ENCODE data around the gene TMEM14A. TPM values are rescaled to one million over a fixed set of nuclear protein-coding genes. Genes with fewer than 3 reads are reported as not detected.

Gene TMEM14A
- polyA plus RNA-seq, 1 donor from 2014 or later: 326 TPM

DNA sequence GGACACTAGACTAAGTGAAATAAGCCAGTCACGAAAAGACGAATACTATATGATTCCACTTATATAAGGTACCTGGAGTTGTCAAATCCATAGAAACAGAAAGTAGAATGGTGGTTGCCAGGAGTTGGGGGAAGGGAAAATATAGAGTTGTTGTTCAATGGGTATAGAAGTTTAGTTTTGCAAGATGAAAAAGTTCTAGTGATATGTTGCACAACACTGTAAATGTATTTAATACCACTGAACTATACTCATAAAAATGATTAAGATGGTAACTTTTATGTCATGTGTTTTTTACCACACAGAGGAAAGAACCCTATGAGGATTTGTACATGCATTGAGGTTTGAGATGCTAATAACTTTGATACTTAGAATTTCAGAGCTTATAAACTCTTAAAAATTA lies 48.1 kb upstream of the TMEM14A start:
- no peaks in the 10 kb centered on the region for H3K9me2 ChIP-seq (ENCODE audit: insufficient read depth, low read length)
- H3K9ac ChIP-seq (ENCODE audit: low read length): no peak overlapping the region
- H2AFZ ChIP-seq (ENCODE audit: low read depth, low read length): no peak overlapping the region
- no peak overlapping the region for H3K4me2 ChIP-seq (ENCODE audit: low read length)
- no peaks in the 10 kb centered on the region for H3K9me3 ChIP-seq (ENCODE audit: low read length)
- H3K27me3 ChIP-seq (ENCODE audit: insufficient read depth, low read depth, low read length): no peaks in the 10 kb centered on the region
- H3K79me2 ChIP-seq (replicated peaks; ENCODE audit: insufficient read depth, low read length): no peaks in the 10 kb centered on the region
- TF ChIP-seq, protein P1, sequence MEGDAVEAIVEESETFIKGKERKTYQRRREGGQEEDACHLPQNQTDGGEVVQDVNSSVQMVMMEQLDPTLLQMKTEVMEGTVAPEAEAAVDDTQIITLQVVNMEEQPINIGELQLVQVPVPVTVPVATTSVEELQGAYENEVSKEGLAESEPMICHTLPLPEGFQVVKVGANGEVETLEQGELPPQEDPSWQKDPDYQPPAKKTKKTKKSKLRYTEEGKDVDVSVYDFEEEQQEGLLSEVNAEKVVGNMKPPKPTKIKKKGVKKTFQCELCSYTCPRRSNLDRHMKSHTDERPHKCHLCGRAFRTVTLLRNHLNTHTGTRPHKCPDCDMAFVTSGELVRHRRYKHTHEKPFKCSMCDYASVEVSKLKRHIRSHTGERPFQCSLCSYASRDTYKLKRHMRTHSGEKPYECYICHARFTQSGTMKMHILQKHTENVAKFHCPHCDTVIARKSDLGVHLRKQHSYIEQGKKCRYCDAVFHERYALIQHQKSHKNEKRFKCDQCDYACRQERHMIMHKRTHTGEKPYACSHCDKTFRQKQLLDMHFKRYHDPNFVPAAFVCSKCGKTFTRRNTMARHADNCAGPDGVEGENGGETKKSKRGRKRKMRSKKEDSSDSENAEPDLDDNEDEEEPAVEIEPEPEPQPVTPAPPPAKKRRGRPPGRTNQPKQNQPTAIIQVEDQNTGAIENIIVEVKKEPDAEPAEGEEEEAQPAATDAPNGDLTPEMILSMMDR (IDR thresholded peaks at IDR 0.05; ENCODE audit: poor library complexity, severe bottlenecking): no peak
- no peak for TF ChIP-seq SMC3 (conservative IDR thresholded peaks at IDR 0.05; ENCODE audit: poor library complexity)
- TF ChIP-seq TAF1 (IDR thresholded peaks at IDR 0.05; ENCODE audit: low read depth): no peak
- TF ChIP-seq EZH2 (IDR thresholded peaks at IDR 0.05; ENCODE audit: borderline replicate concordance, insufficient read depth, low read length, poor library complexity, severe bottlenecking): no peak
- no peak for TF ChIP-seq POLR2AphosphoS5 (IDR thresholded peaks at IDR 0.05)
- no peak for TF ChIP-seq EP300 (conservative IDR thresholded peaks at IDR 0.05; ENCODE audit: poor library complexity, severe bottlenecking)
- no peak overlapping the region for H3K27ac ChIP-seq (ENCODE audit: low read length)
- no peak overlapping the region for H3K4me3 ChIP-seq (ENCODE audit: low read length)
- H3K36me3 ChIP-seq (ENCODE audit: insufficient read depth, low read length): no peaks in the 10 kb centered on the region
- no peaks in the 10 kb centered on the region for H4K20me1 ChIP-seq (ENCODE audit: insufficient read depth)
- H3F3A ChIP-seq (ENCODE audit: insufficient read depth, low read length, poor library complexity, severe bottlenecking): no peaks in the 10 kb centered on the region

DNA sequence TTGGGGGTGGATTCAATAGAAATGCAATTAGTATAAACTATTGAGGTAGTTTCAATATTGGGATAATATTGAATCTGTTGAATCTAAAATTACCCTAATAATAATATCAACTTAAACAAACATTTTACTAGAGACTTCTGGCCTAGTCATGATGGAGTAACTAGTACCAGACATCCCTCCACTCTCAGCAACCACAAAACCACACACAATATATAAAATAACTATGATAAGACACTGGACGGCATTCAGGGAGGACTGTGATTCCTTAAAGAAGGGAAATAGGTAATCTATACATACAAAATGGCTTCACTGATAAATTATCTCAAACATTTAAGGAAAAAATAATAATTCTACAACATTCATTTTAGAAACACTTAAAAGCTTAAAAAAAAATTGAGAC lies 38.9 kb upstream of the TMEM14A start:
- no peaks in the 10 kb centered on the region for H3F3A ChIP-seq (ENCODE audit: insufficient read depth, low read length, poor library complexity, severe bottlenecking)
- no peaks in the 10 kb centered on the region for H3K9me3 ChIP-seq (ENCODE audit: low read length)
- H3K36me3 ChIP-seq (ENCODE audit: insufficient read depth, low read length): no peaks in the 10 kb centered on the region
- no peak overlapping the region for H3K4me2 ChIP-seq (ENCODE audit: low read length)
- no peaks in the 10 kb centered on the region for H3K79me2 ChIP-seq (replicated peaks; ENCODE audit: insufficient read depth, low read length)
- H3K27ac ChIP-seq (ENCODE audit: low read length): no peak overlapping the region
- no peak overlapping the region for H3K4me3 ChIP-seq (ENCODE audit: low read length)
- H3K9me2 ChIP-seq (ENCODE audit: insufficient read depth, low read length): no peaks in the 10 kb centered on the region
- H3K9ac ChIP-seq (ENCODE audit: low read length): no peak overlapping the region
- H2AFZ ChIP-seq (ENCODE audit: low read depth, low read length): no peak overlapping the region
- H4K20me1 ChIP-seq (ENCODE audit: insufficient read depth): no peaks in the 10 kb centered on the region
- TF ChIP-seq POLR2AphosphoS5 (IDR thresholded peaks at IDR 0.05) (no peak), MXI1 (conservative IDR thresholded peaks at IDR 0.05; ENCODE audit: poor library complexity, severe bottlenecking) (no peak), RAD21 (conservative IDR thresholded peaks at IDR 0.05) (no peak), EP300 (conservative IDR thresholded peaks at IDR 0.05; ENCODE audit: poor library complexity, severe bottlenecking) (no peak)
- TF ChIP-seq, protein P2, sequence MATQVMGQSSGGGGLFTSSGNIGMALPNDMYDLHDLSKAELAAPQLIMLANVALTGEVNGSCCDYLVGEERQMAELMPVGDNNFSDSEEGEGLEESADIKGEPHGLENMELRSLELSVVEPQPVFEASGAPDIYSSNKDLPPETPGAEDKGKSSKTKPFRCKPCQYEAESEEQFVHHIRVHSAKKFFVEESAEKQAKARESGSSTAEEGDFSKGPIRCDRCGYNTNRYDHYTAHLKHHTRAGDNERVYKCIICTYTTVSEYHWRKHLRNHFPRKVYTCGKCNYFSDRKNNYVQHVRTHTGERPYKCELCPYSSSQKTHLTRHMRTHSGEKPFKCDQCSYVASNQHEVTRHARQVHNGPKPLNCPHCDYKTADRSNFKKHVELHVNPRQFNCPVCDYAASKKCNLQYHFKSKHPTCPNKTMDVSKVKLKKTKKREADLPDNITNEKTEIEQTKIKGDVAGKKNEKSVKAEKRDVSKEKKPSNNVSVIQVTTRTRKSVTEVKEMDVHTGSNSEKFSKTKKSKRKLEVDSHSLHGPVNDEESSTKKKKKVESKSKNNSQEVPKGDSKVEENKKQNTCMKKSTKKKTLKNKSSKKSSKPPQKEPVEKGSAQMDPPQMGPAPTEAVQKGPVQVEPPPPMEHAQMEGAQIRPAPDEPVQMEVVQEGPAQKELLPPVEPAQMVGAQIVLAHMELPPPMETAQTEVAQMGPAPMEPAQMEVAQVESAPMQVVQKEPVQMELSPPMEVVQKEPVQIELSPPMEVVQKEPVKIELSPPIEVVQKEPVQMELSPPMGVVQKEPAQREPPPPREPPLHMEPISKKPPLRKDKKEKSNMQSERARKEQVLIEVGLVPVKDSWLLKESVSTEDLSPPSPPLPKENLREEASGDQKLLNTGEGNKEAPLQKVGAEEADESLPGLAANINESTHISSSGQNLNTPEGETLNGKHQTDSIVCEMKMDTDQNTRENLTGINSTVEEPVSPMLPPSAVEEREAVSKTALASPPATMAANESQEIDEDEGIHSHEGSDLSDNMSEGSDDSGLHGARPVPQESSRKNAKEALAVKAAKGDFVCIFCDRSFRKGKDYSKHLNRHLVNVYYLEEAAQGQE (IDR thresholded peaks at IDR 0.05; ENCODE audit: borderline replicate concordance): no peak
- no peaks in the 10 kb centered on the region for H3K27me3 ChIP-seq (ENCODE audit: insufficient read depth, low read depth, low read length)

DNA sequence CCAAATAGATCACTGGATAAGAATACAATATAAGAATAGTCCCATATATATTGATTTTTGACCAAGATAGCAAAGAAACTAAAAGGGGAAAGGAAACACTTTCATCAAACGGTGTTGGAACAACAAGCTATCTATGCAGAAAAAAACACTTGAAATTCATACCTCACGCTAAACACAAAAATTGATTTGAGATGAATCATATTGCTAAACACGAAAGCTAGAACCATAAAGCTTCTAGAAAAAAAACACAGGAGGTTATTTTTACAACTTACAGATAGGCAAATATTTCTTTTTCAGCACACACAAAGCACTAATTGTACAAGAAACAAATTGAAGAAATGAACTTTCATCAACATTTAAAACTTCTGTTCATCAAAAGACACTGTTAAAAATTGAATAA lies 36.7 kb upstream of the TMEM14A start:
- no peak for TF ChIP-seq POLR2AphosphoS5 (IDR thresholded peaks at IDR 0.05)
- no peak for TF ChIP-seq EP300 (conservative IDR thresholded peaks at IDR 0.05; ENCODE audit: poor library complexity, severe bottlenecking)
- TF ChIP-seq RAD21 (conservative IDR thresholded peaks at IDR 0.05): no peak
- TF ChIP-seq SMC3 (conservative IDR thresholded peaks at IDR 0.05; ENCODE audit: poor library complexity): no peak
- no peak for TF ChIP-seq TAF1 (IDR thresholded peaks at IDR 0.05; ENCODE audit: low read depth)
- TF ChIP-seq, protein P1 (IDR thresholded peaks at IDR 0.05; ENCODE audit: poor library complexity, severe bottlenecking): no peak
- TF ChIP-seq EZH2 (IDR thresholded peaks at IDR 0.05; ENCODE audit: borderline replicate concordance, insufficient read depth, low read length, poor library complexity, severe bottlenecking): no peak
- TF ChIP-seq MXI1 (conservative IDR thresholded peaks at IDR 0.05; ENCODE audit: poor library complexity, severe bottlenecking): no peak
- TF ChIP-seq, protein P2 (IDR thresholded peaks at IDR 0.05; ENCODE audit: borderline replicate concordance): no peak
- H3K4me2 ChIP-seq (ENCODE audit: low read length): no peak overlapping the region
- no peaks in the 10 kb centered on the region for H3K79me2 ChIP-seq (replicated peaks; ENCODE audit: insufficient read depth, low read length)
- no peaks in the 10 kb centered on the region for H3K36me3 ChIP-seq (ENCODE audit: insufficient read depth, low read length)
- no peaks in the 10 kb centered on the region for H3K9me2 ChIP-seq (ENCODE audit: insufficient read depth, low read length)
- H3F3A ChIP-seq (ENCODE audit: insufficient read depth, low read length, poor library complexity, severe bottlenecking): no peaks in the 10 kb centered on the region
- H2AFZ ChIP-seq (ENCODE audit: low read depth, low read length): no peak overlapping the region
- no peak overlapping the region for H3K9ac ChIP-seq (ENCODE audit: low read length)
- H3K9me3 ChIP-seq (ENCODE audit: low read length): no peaks in the 10 kb centered on the region
- H3K4me3 ChIP-seq (ENCODE audit: low read length): no peak overlapping the region
- no peaks in the 10 kb centered on the region for H4K20me1 ChIP-seq (ENCODE audit: insufficient read depth)
- H3K27me3 ChIP-seq (ENCODE audit: insufficient read depth, low read depth, low read length): no peaks in the 10 kb centered on the region
- H3K27ac ChIP-seq (ENCODE audit: low read length): no peak overlapping the region

Data from neural cell (in vitro differentiated cells).